HG02588 (cell line): ENCODE measurements around the gene HABP2.

Experiments
- ATAC-seq: cut with Tn5 transposase; IDR thresholded peaks from one replicate; pipeline ENCODE4 v1.9.1; 2021; ENCODE audit warnings: mild to moderate bottlenecking, moderate library complexity; ENCODE audit not compliant: unreplicated experiment

HABP2 gene

DNA sequence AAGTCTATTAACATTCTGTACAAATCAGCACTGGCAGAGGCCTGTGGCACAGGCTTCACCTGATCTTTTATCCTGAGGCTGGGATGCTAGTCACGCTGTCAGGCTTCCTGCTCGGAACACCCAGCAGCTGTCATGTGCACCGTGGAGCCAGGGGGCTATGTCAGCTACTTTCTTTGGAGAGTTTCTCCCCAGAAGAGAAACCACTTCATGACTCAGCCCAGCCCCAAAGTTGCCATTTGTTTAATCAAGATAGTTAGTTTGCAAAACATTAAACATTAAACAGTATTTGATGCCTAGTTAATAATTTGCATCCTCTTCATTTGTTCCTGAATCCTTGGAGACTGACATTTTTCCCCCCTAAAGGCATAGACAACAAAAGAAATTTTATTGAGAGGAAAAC, at the start of gene HABP2:
TSS of gene HABP2 (plus strand) at position 353 of the 400 bp plus-strand sequence. CDS start 69 bp downstream, outside the sequence.
- ATAC-seq, result no peak

DNA sequence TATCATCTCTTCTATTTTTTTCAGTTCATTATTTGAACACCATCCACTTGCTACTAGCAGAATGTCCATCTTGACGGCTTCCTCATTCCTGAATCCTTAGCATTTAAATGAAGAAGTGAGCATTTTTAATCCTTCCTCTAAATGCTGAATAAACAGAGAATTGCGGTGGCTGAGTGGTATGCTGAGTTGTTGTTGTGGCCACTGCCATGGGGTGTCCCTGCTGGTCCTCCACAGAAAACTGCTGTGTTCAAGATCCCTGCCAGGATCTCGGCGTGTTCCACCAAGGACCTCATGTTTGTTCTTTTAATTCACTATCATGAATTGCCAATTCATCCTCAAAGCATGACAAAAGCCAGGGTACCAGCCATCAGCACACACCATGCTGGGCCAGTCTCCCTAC, 48.9 kb upstream of the HABP2 start:
- no peak for ATAC-seq

- no peak for ATAC-seq
Measured at GRCh38 chr10:113504423-113504822, 48.4 kb upstream of the HABP2 start.

DNA sequence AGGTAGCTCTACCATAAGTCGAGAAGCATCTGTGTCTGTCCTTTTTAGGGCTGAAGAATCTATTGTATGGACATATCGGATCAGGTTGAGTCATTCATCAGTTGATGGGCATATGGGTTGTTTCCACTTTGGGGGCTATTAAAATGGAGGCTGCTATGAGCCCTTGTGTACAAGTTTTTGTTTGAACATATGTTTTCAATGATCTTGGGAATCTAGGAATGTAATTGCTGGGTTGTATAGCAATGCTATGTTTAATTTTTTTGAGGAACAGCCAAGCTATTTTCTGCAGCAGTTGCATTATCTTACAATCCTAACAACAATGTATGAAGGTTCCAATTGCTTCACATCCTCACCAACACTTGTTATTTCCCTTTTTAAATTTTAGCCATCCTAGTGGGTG, 46.4 kb upstream of the HABP2 start:
- ATAC-seq, result no peak

DNA sequence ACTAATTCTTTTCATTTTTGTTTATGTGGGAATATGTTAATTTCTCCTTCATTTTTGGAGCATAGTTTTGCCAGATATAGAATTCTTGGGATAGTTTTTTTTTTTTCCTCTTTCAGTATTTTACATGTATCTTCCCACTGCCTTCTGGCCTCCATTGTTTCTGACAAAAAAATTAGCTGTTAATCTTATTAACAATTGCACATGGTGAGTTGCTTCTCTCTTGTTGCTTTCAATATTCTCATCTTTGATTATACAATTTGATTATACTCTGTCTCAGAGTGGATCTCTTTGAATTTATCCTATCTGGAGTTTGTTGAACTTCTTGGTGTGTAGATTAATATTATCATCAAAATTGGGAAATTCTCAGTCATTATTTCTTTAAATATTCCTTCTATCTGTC, 41.4 kb upstream of the HABP2 start:
- ATAC-seq, result no peak

DNA sequence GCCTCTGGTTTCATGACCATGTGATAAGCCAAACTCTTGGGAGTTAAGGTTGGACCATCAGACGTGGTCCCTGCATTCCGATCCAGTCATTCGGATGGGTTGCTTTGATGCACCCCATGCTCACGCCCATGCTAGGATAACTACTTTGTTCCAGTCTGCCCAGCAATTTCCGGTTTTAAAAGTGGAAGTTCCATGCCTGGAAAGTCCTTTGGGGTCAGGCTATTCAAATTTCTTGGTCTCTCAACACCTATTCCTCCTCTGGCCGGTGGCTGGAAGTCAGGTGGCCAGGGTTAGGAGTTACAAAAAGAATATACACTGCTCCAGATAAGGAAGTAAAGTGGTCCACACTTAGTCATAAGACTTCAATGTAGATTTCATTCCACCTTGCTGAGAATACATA, 37.7 kb upstream of the HABP2 start:
- ATAC-seq, result no peak

DNA sequence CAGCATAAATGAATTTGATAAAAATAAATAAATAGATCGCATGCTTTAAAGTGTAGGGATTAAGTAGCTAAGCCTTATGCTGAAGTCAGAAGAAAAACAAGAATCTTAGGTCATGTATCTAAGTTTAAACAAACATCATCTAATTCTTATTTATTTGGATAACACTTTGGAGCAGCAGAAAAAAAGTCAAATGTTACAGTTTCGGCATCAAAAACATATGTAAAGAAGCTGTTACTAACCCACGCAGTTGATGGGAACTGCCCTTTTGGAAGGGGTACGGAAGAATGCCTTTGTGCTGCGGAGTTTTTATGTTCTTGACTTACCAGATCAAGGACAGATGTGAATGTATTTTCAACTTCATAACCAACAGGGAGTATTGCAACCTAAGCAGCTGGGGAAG, 37.3 kb upstream of the HABP2 start:
- no peak for ATAC-seq

DNA sequence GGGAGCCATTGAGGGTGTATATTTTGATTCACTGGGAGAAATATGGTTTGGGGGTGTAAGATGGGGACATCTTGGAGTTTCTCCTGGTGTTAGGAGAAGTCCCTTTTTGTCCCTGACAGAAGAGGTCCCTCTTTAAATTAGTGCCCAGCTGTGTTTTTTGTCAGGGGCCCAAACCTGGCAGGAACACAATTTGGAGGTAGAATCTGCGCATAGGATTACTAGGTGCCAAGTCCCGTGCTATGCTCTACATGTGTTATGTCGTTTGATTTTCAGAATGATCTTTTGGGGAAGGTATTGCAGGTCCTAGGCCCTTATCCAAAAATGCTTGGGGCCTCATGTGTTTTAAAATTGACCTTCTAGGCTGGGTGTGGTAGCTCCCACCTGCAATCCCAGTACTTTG, 36.8 kb upstream of the HABP2 start:
- ATAC-seq, result no peak

DNA sequence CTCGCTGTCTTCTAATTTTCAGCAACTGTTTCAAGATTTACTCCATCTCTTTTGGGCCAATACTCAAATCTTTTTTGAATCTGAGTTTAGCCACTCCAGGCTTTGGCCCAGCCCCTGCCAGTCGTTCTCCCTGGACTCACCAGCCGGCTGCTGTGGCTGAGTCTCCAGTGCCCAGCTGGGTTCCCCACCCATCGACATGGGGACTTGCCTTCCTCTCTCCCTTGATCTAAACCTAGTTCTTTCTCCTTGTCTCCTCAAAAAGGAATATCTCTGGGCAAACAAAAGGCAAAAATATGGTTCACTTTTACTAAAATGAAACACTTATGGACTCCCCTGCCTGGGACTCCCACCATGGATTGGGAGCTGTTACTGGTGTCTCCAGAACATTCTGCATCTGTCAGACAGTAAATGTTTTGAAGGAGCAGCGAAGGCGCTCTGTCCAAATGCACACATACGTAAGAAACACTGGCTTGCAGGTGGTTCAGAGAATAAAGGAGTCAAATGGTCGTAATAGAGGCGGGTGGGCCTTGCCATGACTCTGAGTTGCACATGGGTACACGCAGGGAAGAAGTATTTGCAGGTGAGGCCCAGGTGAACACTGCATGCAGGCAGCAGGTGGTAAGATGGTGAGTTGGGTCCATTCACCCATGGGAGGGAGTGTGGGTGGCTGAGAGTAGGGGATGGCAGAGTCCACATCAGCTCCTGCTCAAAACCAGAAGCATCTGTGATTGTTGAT, 35.5 kb upstream of the HABP2 start:
- ATAC-seq, result no peak

GRCh38 chr10:113517901-113518260, 35.0 kb upstream of the HABP2 start:
- no peak for ATAC-seq

DNA sequence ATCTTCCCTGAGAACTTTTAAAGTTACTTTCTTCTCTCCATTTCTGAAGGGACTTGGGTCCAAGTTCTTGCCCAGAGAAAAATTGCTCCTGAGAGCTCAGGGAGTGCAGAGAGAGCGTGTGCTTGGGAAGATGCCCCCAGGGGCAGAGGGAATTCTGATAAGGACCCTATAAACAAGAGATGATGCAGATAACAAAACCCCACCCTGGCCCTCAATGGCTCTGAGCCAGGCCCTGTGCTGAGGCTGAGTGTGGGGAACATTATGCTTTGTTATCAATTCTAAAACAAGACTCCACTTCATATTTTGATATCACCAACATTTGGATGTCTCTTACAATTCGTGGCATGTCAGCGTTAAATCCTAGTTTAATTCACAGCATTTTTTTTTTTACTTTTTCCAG, 34.4 kb upstream of the HABP2 start:
- ATAC-seq, result no peak

- no peak for ATAC-seq
Measured at GRCh38 chr10:113518816-113519591, 33.8 kb upstream of the HABP2 start.

DNA sequence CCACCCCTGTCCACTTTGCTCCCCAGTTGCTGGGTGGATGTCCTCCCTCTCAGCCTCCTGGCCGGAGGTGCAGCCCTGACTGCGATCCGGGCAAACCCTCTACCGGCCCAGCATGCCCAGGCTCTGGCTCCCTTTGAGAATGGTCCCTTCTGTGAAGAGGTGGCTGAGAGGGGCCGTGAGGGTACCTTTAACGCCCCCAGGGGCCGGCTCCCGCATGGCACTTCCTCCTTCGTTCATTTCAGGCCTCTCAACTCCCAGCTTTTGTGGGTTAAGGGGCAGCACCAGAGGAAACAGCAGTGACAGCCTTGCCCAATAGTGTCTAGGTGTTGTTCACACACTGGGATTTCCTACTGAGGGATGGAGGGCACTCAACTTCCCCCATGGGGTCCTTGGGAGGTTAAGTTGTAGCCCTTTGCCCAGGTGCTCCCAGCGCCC, 33.2 kb upstream of the HABP2 start:
- no peak for ATAC-seq

- ATAC-seq, result no peak
Measured at GRCh38 chr10:113520261-113520660, 32.6 kb upstream of the HABP2 start.

GRCh38 chr10:113520690-113521474, 32.0 kb upstream of the HABP2 start:
- no peak for ATAC-seq

GRCh38 chr10:113521475-113521795, 31.4 kb upstream of the HABP2 start:
- ATAC-seq, result no peak

DNA sequence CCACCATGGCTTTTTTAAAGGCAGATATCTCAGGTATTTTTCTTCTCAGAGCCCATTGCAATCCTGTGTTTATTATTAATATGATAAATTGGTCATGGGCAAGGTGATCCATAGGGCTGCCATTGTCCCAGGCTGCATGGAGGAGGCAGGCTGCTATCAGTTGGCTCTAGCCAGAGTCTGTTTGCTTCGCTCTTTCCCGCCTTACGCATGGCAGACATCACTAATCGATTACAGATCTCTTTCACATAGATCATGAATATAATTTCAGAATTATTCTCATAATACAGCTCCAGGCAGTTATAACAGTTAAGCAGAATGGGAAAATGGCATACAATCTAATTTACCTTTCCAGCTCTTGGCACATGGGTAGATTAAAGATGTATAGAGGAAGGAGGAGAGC, 30.4 kb upstream of the HABP2 start:
- no peak for ATAC-seq

- no peak for ATAC-seq
Measured at GRCh38 chr10:113523071-113523470, 29.8 kb upstream of the HABP2 start.

DNA sequence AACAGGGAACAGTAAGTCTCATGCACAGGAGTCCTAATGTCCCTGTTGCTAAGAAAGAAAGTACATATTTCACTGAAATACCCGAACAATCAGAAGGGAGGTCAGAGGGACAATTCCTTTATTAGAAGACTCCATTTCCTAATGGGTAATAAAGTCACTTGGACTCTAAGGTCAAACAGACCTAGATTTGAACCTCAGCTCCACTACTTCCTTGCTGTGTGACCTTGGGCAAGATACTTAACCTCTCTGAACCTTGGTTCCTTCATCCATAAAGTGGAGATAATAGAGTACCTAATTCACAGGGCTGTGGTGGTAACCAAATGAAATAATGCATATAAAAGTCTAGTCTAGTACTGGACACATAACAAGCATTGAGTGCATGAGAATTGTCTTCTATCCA, 29.2 kb upstream of the HABP2 start:
- ATAC-seq, result no peak

GRCh38 chr10:113524120-113524519, 28.7 kb upstream of the HABP2 start:
- ATAC-seq, result no peak

GRCh38 chr10:113524539-113525490, 28.0 kb upstream of the HABP2 start:
- no peak for ATAC-seq
